Measurements from ENCODE around the gene TTYH2. TPM values are rescaled to one million over a fixed set of nuclear protein-coding genes. Genes with fewer than 3 reads are reported as not detected.

Gene TTYH2
- total and polyA plus RNA-seq, 2 of the 4 experiments (the other 2 are of a cell fraction), result 2.3 to 6.8 TPM

DNA sequence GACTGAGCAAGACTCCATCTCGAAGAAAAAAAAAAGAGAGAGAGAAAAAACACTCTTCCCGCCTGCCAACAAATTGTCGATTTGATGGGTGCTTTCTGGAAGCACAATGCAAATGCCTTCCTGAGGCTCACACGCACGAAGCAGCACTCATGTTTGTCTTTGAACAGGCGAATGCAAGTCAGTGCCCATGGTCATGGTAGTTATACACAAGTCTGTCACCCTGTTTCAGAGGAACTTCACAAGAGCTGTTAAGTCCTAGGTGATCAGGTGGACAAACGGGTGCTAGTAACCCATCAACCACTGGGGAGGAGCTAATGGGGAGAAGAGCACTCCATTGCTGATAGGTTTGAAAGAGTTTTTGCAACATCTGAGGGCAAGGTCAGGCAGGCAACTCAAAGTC, 54.2 kb downstream of the TTYH2 start:
- H3K9me1 ChIP-seq (ENCODE audit: insufficient read depth, low read length), result no peaks in the 10 kb centered on the region
- H3K4ac ChIP-seq (ENCODE audit: low read depth, low read length), result no peak overlapping the region
- H4K8ac ChIP-seq (ENCODE audit: low read depth in 2 of 2, low read length in 2 of 2), result no peak overlapping the region
- H3K9me3 ChIP-seq (ENCODE audit: control insufficient read depth, insufficient read depth, low read length), result 0 out of 2 replicates have a peak, but pooled peaks cover 2% of the 10 kb centered on the region
- H3K56ac ChIP-seq (ENCODE audit: extremely low read depth, insufficient read depth, low read length), result no peak overlapping the region
- intact Hi-C loops (cut with micrococcal nuclease), result no loop called here
- no peaks in the 10 kb centered on the region for H3K36me3 ChIP-seq (ENCODE audit: control insufficient read depth, insufficient read depth, low read length)
- no peak overlapping the region for H2BK15ac ChIP-seq (ENCODE audit: low read depth, low read length)
- TF ChIP-seq FOS (IDR thresholded peaks at IDR 0.05; ENCODE audit: low read depth, low read length) (no peak), BHLHE40 (IDR thresholded peaks at IDR 0.05; ENCODE audit: low read depth, low read length) (no peak), USF2 (IDR thresholded peaks at IDR 0.05; ENCODE audit: low read depth, low read length) (no peak), SMC3 (IDR thresholded peaks at IDR 0.05; ENCODE audit: low read depth, low read length) (no peak), NFE2L2 (IDR thresholded peaks at IDR 0.05; ENCODE audit: low read depth, low read length) (no peak), MAZ (IDR thresholded peaks at IDR 0.05; ENCODE audit: borderline replicate concordance, low read depth, low read length) (no peak), RAD21 (IDR thresholded peaks at IDR 0.05; ENCODE audit: low read length) (no peak), MAFK (IDR thresholded peaks at IDR 0.05; ENCODE audit: low read depth, low read length) (no peak), RCOR1 (IDR thresholded peaks at IDR 0.05; ENCODE audit: insufficient replicate concordance, low read length) (no peak), RFX5 (IDR thresholded peaks at IDR 0.05; ENCODE audit: low read depth, low read length) (no peak), MXI1 (IDR thresholded peaks at IDR 0.05; ENCODE audit: borderline replicate concordance, low read depth, low read length) (no peak), CHD1 (IDR thresholded peaks at IDR 0.05; ENCODE audit: low read depth, low read length) (no peak), ELK1 (IDR thresholded peaks at IDR 0.05; ENCODE audit: borderline replicate concordance, low read depth, low read length) (no peak), POLR2A (IDR thresholded peaks at IDR 0.05; ENCODE audit: low read depth, low read length) (no peak), CEBPB (IDR thresholded peaks at IDR 0.05; ENCODE audit: low read depth, low read length) (no peak), CTCF (conservative IDR thresholded peaks at IDR 0.05; ENCODE audit: low read depth, low read length) (no peak)
- WGBS, 2 experiments (ENCODE audit: extremely low coverage in 2 of 2, insufficient read length in 1 of 2), result 60% methylated on average over 6 of the region's 7 CpGs; no CpG with 5 or more reads in 1 of the 2 experiments
- no peak overlapping the region for H2AFZ ChIP-seq (replicated peaks; ENCODE audit: low read length, poor library complexity)
- H3K14ac ChIP-seq (replicated peaks; ENCODE audit: low read depth, low read length), result no peak overlapping the region
- H4K91ac ChIP-seq (ENCODE audit: insufficient read depth, low read depth, low read length), result no peak overlapping the region
- no peak overlapping the region for H3K4me3 ChIP-seq (ENCODE audit: insufficient read depth, low read depth, low read length)
- ChIA-PET POLR2A (ENCODE audit: unreplicated experiment) (no interaction called here), CTCF (no interaction called here)
- no peak overlapping the region for H2AK9ac ChIP-seq (replicated peaks; ENCODE audit: low read depth, low read length, poor library complexity)
- no peak overlapping the region for H2BK5ac ChIP-seq (ENCODE audit: low read depth, low read length, poor library complexity, severe bottlenecking)
- no peak overlapping the region for H2BK20ac ChIP-seq (ENCODE audit: low read depth, low read length)
- no peak overlapping the region for H3K27ac ChIP-seq (ENCODE audit: insufficient read depth, low read length)
- H3K4me1 ChIP-seq (ENCODE audit: control insufficient read depth, insufficient read depth, low read length), result no peaks in the 10 kb centered on the region
- H3K9ac ChIP-seq (ENCODE audit: low read depth, low read length), result no peak overlapping the region
- H2AK5ac ChIP-seq (ENCODE audit: low read depth, low read length), result no peak overlapping the region
- no peak overlapping the region for H3K4me2 ChIP-seq (ENCODE audit: low read depth, low read length)
- ATAC-seq (ENCODE audit: low read depth) (no peak), DNase-seq (no peak)
- H3K23ac ChIP-seq (ENCODE audit: low read depth, low read length), result no peak overlapping the region
- no peak overlapping the region for H3K18ac ChIP-seq (ENCODE audit: low read depth, low read length)
- dilution Hi-C loops (cut with HindIII; ENCODE audit: low sequenced_read_pairs, unreplicated experiment), result no loop called here
- no TSS peak for BruUV-seq (replicated peaks)
- H4K20me1 ChIP-seq (ENCODE audit: insufficient read depth, low read length), result no peaks in the 10 kb centered on the region
- no peaks in the 10 kb centered on the region for H3K79me1 ChIP-seq (ENCODE audit: low read depth in 1 of 2, low read length in 2 of 2)
- in situ Hi-C loops (cut with MboI; ENCODE audit: low sequenced_read_pairs), result no loop called here
- no peak overlapping the region for H2BK120ac ChIP-seq (ENCODE audit: low read depth, low read length)
- H3K27me3 ChIP-seq (ENCODE audit: control insufficient read depth, insufficient read depth, low read length), result no peaks in the 10 kb centered on the region
- H4K5ac ChIP-seq (ENCODE audit: low read depth, low read length), result no peak overlapping the region
